GM12878 (cell line): ENCODE results near the gene UMOD. TPM values are rescaled to one million over a fixed set of nuclear protein-coding genes. Genes with fewer than 3 reads are reported as not detected.

Experiments
- ATAC-seq: fragments of 200-7000 bp; cut with Tn5 transposase; 3 replicates; pipeline ENCODE4 v1.9.1; 2020; ENCODE audit warnings: mild to moderate bottlenecking, moderate library complexity
- BruUV-seq: library from RNA; stranded (reverse); fragments of 400-500 nt; replicated peaks from 2 replicates; lab custom pipeline; 2021; lab: Mats Ljungman, UMichigan
- CTCF ChIA-PET: fragments of 300-600 bp; sonication (Branson Sonifier 250); formaldehyde crosslinking; extraction: SDS; loops from one replicate; lab custom pipeline; 2021; ENCODE audit warnings: inconsistent platforms; lab: Yijun Ruan, JAX
- POLR2A ChIA-PET: fragments of 350-600 bp; formaldehyde crosslinking; extraction: SDS; loops from one replicate; lab custom pipeline; 2021; ENCODE audit warnings: inconsistent platforms; lab: Charles Lee
- RAD21 ChIA-PET: fragments of 300-600 bp; sonication (Branson Sonifier 250); formaldehyde crosslinking; loops from one replicate; lab custom pipeline; 2023; ENCODE audit warnings: antibody characterized with exemption; ENCODE audit not compliant: unreplicated experiment; lab: Charles Lee
- SMC1A ChIA-PET: fragments of 300-600 bp; sonication (Branson Sonifier 250); formaldehyde crosslinking; loops from one replicate; lab custom pipeline; 2023; ENCODE audit not compliant: unreplicated experiment, uncharacterized antibody; lab: Charles Lee
- DNase-seq: peaks from one replicate; pipeline ENCODE4 v3.0.0-alpha.2; 2011; ENCODE audit warnings: low read depth, low spot score
- FAIRE-seq: peaks from 3 replicates; lab custom pipeline; 2011; peaks lifted over from hg19 to GRCh38; lab: Jason Lieb, UNC
- H2AFZ ChIP-seq: 2 replicates; pipeline ENCODE4 v1.6.0; 2011; ENCODE audit warnings: low read depth, low read length, control low read depth; ENCODE audit not compliant: control insufficient read depth
- H3K27ac ChIP-seq: 2 replicates; pipeline ENCODE4 v1.5.1; 2011; ENCODE audit warnings: control low read depth; ENCODE audit not compliant: control insufficient read depth, insufficient read depth
- H3K27me3 ChIP-seq, 2 experiments: replicated peaks in 1 of 2; 2 replicates each; pipeline versions ENCODE4 v1.6.0 to v1.6.1; 2011; ENCODE audit warnings: low read length in 1 of 2; ENCODE audit not compliant: control insufficient read depth in 2 of 2, insufficient read depth in 2 of 2
- H3K36me3 ChIP-seq, 2 experiments: 2 replicates each; pipeline ENCODE4 v1.5.1; 2011; ENCODE audit warnings: low read length in 1 of 2; ENCODE audit not compliant: control insufficient read depth in 2 of 2, insufficient read depth in 2 of 2
- H3K4me1 ChIP-seq: 2 replicates; pipeline ENCODE4 v1.6.1; 2011; ENCODE audit warnings: mild to moderate bottlenecking, low read length, moderate library complexity, mixed read lengths; ENCODE audit not compliant: control insufficient read depth, insufficient read depth
- H3K4me2 ChIP-seq: 2 replicates; pipeline ENCODE4 v1.6.0; 2011; ENCODE audit warnings: control low read depth; ENCODE audit not compliant: control insufficient read depth, insufficient read depth
- H3K4me3 ChIP-seq: fragments of 200-600 bp; sonication (generic); 2 replicates; pipeline ENCODE4 v1.5.1; 2016
- H3K79me2 ChIP-seq: 2 replicates; pipeline ENCODE4 v1.6.0; 2011; ENCODE audit warnings: low read length; ENCODE audit not compliant: control insufficient read depth, insufficient read depth
- H3K9ac ChIP-seq: 2 replicates; pipeline ENCODE4 v1.8.0; 2011; ENCODE audit warnings: low read length, control low read depth, mixed read lengths; ENCODE audit not compliant: control insufficient read depth, insufficient read depth
- H3K9me3 ChIP-seq: replicated peaks from 3 replicates; pipeline ENCODE4 v1.5.1; 2011; ENCODE audit warnings: mild to moderate bottlenecking, low read length; ENCODE audit not compliant: control insufficient read depth, insufficient read depth
- H4K20me1 ChIP-seq: 2 replicates; pipeline ENCODE4 v1.6.0; 2011; ENCODE audit not compliant: control insufficient read depth, insufficient read depth
- CHD1 ChIP-seq: IDR thresholded peaks from 2 replicates; pipeline ENCODE4 v1.6.1; 2012; ENCODE audit warnings: low read depth, low read length, improper control_type of control experiment
- E2F4 ChIP-seq: IDR thresholded peaks from 2 replicates; pipeline ENCODE4 v1.6.1; 2012; ENCODE audit warnings: low read depth, low read length, improper control_type of control experiment
- FOS ChIP-seq: IDR thresholded peaks from 3 replicates; pipeline ENCODE4 v1.6.1; 2011; ENCODE audit warnings: borderline replicate concordance; ENCODE audit not compliant: insufficient read length; ENCODE audit errors: extremely low read depth
- MEF2A ChIP-seq: IDR thresholded peaks from 2 replicates; pipeline ENCODE4 v1.6.1; 2011; ENCODE audit warnings: low read depth, mild to moderate bottlenecking, low read length, moderate library complexity; ENCODE audit not compliant: insufficient read depth
- RAD51 ChIP-seq: fragments of 450-650 bp; IDR thresholded peaks from 2 replicates; pipeline ENCODE4 v1.6.1; 2016; ENCODE audit warnings: moderate library complexity, mild to moderate bottlenecking, inconsistent platforms
- SPI1 ChIP-seq: IDR thresholded peaks from 2 replicates; pipeline ENCODE4 v1.6.1; 2011; ENCODE audit warnings: low read depth, mild to moderate bottlenecking, low read length, moderate library complexity, borderline replicate concordance; ENCODE audit not compliant: insufficient read depth
- STAT1 ChIP-seq: fragments of 450-650 bp; conservative IDR thresholded peaks from 2 replicates; pipeline ENCODE4 v1.6.1; 2014; ENCODE audit warnings: antibody characterized with exemption, mild to moderate bottlenecking
- ZBTB4 ChIP-seq: fragments of 450-650 bp; formaldehyde crosslinking; IDR thresholded peaks from 2 replicates; pipeline ENCODE4 v1.4.0; 2022; ENCODE audit warnings: mild to moderate bottlenecking, moderate library complexity
- WGBS: methylation state at CpG from one replicate; pipeline ENCODE4 v1.1.6; 2016; ENCODE audit warnings: low lambda C conversion rate; ENCODE audit not compliant: insufficient replicate concordance, insufficient coverage; ENCODE audit errors: missing lambda C conversion rate; 5-methylcytosine and 5-hydroxymethylcytosine counted together
- in situ Hi-C: fragments of 300-500 bp; cut with MboI; formaldehyde crosslinking; loops from 9 replicates; pipeline ENCODE4 v1.14.3; 2018; ENCODE audit warnings: mixed read lengths
- intact Hi-C: fragments of 100-400 bp; cut with micrococcal nuclease; formaldehyde crosslinking; loops from one replicate; pipeline ENCODE4 v1.14.2; 2022; ENCODE audit not compliant: unreplicated experiment
- polyA plus RNA-seq, 11 experiments: library from polyadenylated mRNA; depleted of rRNA in 4 of 11; unstranded in 6 of 11; stranded (reverse) in 5 of 11; fragments of >200 nt; fragmentation: Nextera tagmentation in 4 of 11; fragmentation: Illumina TruSeq in 1 of 11; extraction: Ambion mirVana in 4 of 11; extraction: Trizol in 1 of 11; gene quantifications; 1 replicate in 1 of 11; 2 replicates in 10 of 11; pipeline versions ENCODE4 v1.2.1 to v1.2.3, GENCODE V29; 2011 to 2016; ENCODE audit warnings: inconsistent platforms in 2 of 11, missing spikeins in 2 of 11, low read depth in 1 of 11
- total RNA-seq, 4 experiments: library from RNA; depleted of rRNA in 3 of 4; stranded (reverse); fragments of >200 nt in 3 of 4; fragmentation: Illumina TruSeq in 1 of 4; extraction: Trizol in 1 of 4; gene quantifications; 2 replicates each; pipeline versions ENCODE4 v1.2.1 to v1.2.3, GENCODE V29; 2013 to 2021

UMOD gene
- total and polyA plus RNA-seq, 10 of the 15 experiments (the other 5 are each of a cell fraction or from before 2014, with no cell fraction given) = not detected

DNA sequence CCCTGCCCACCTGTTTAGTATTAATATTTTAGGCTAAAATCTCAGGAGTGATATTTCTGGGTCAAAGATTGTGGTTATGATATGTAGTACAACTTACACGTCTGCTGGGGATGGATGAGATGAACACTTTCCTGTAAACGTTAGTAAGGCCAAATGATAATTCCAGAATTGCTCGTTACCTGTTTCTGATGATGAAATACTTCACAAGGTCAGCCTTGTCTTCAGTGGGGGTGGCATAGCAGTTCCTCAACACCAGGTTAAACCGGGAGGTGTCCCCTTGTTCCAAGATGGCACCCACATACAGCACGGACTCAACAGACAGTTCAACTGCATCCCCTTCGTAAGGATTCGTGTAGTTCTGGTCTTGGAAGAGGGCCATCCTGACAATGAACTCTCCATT is 34.5 kb downstream of the UMOD start:
- DNase-seq (no peak), ATAC-seq (no peak), FAIRE-seq (no peak)
- RAD21 ChIA-PET = no interaction called here
- no peak for TF ChIP-seq STAT1
- no peak for TF ChIP-seq MEF2A
- no peak for TF ChIP-seq FOS
- TF ChIP-seq E2F4 = no peak
- TF ChIP-seq SPI1 = no peak
- no peak for TF ChIP-seq RAD51
- no peak for TF ChIP-seq ZBTB4
- no peak for TF ChIP-seq CHD1
- Histone ChIP-seq H3K27ac (no peak overlapping the region), H3K9me3 (no peaks in the 10 kb centered on the region), H3K9ac (no peak overlapping the region), H3K4me3 (no peak overlapping the region), H3K4me2 (no peak overlapping the region), H3K4me1 (no peaks in the 10 kb centered on the region), H2AFZ (no peak overlapping the region), H3K79me2 (no peaks in the 10 kb centered on the region), H3K27me3 (no peaks in the 10 kb centered on the region), H3K36me3 (no peaks in the 10 kb centered on the region), H4K20me1 (no peaks in the 10 kb centered on the region)
- CTCF ChIA-PET = no interaction called here
- 25% methylated on average over 7 of the region's 7 CpGs for WGBS
- SMC1A ChIA-PET = no interaction called here
- POLR2A ChIA-PET = no interaction called here
- intact Hi-C loops = no loop called here
- BruUV-seq = no TSS peak
- in situ Hi-C loops = no loop called here
